EL (cell line): ENCODE data around the gene GPR158.

Source experiments
- DNase-seq: peaks from one replicate; pipeline ENCODE4 v3.0.0-alpha.2; 2016

GPR158 gene

DNA sequence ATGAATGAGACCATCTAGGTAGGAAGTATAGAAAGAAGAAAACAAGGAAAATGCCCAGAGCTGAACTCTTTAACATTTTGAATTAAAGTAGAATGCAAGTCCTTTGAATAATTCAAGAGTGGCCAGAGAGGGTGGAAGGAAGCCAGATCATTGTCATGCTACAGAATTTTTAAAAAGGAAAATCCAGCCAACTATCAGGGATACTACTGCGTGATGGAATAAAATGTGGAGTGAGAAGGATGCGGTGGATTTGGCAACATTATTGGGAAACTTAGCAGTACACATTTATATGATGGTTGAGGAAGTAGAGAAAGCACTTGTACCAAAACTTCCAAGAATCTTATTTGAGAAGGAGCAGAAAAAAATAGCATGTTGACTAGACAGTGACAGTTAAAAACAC lies 261.6 kb downstream of the GPR158 start:
- no peak for DNase-seq

GRCh38 chr10:25441270-25441669 lies 266.5 kb downstream of the GPR158 start:
- no peak for DNase-seq

- DNase-seq: no peak
These were observed 269.5 kb downstream of the GPR158 start for GRCh38 chr10:25444266-25444665.

- DNase-seq: no peak
These were observed 276.6 kb downstream of the GPR158 start for GRCh38 chr10:25451401-25451800.

GRCh38 chr10:25453619-25454018 lies 278.8 kb downstream of the GPR158 start:
- DNase-seq: no peak

DNA sequence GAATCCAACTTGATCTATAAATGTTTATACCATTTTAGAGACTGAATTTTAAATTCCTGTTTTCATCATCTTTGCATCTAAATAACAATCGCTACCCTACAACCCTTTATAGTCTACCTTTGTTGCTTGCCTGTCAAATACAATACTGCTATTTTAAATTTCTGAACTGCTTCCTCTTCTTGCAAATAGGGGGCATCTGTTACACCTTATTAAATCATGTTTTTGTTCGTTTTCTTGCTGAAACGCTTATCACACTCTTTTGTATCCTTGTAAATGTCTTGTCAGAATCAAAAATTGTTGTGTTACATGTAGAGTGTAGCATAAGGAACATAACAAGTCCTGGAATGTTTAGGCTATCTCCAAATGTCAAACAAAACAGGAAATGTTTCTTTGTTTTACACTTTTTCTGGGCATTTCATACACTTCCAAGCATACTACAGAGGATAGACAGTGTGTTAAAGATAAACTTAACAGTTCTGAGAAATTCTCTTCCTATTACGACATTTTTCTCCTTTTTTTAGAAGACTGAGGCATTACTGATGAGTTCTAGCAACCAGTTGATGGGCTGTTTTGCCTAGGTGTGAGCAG lies 281.3 kb downstream of the GPR158 start:
- no peak for DNase-seq

- DNase-seq: no peak
These were observed 282.8 kb downstream of the GPR158 start for GRCh38 chr10:25457552-25457951.

DNA sequence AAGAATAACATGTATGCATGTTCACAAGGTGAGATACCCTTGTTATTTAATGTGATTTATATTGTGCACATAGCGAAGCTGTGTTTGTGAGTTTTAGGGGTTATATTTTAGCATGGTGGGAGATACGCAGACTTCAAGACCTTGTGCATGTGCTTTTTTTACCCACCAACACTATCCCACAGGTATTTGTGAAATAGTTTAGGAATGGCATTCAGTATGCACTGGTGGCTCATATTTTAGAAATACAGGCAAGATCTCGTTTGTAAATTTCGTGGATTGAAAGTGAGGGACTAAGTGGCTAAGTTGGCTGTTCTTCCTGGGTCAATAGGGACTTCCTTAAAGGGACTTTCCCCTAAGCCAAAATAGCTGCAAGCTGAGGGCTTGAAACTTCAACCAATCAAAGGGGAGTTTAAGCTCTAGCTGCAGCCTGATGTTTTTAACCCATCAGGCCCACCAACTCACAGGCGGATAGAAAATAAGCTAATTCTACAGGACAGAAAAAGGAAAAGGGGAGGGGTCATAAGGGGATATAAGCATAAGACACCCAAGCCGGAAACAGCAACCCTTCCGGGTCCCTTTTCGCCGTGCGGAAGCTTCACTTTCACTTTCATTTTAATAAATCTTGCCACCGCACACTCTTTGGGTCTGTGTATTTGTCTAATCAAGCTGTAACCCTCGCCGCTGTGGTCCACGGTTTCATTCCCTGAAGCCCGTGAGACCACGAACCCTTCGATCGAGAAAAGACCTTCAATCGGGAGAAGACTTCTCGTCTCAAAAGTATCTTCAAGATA lies 291.0 kb downstream of the GPR158 start:
- no peak for DNase-seq

DNA sequence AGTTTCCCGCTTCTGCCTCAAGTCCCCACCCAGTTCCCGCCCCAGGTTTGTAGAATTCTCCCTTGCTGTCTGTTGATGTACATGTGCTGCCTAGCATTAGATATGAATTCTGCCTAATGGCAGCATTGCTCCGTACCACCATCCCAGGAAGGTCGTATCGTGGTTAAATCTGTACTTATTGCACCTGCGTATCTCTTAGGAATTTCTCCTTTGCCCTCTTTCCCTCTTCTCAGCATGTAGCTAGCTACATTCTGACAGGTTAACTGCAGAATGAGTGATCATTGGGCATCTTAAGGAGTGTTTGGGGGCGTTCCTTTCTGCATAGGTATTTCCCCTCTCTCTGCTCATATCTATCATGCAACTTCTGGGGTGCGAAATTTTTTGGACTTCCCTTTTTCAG lies 293.1 kb downstream of the GPR158 start:
- no peak for DNase-seq

DNA sequence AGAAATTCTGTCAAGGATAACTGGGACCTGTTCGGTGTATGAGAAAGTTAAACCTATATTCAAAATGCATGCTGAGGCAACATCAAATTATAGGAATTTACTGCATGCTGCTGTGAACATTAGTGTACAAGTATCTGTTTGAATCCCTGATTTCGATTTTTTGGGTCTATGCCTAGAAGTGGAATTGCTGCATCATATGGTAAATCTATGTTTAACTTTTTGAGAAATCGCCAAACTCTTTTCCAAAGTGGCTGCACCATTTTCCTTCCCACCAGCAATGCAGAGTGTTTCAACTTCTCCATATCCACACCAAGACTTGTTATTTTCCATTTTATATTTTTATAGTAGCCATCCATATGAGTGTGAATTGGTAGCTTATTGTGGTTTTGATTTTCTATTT lies 306.7 kb downstream of the GPR158 start:
- no peak for DNase-seq

- no peak for DNase-seq
These were observed 309.2 kb downstream of the GPR158 start for GRCh38 chr10:25483999-25484398.

GRCh38 chr10:25487266-25487665 lies 312.5 kb downstream of the GPR158 start:
- DNase-seq: no peak

DNA sequence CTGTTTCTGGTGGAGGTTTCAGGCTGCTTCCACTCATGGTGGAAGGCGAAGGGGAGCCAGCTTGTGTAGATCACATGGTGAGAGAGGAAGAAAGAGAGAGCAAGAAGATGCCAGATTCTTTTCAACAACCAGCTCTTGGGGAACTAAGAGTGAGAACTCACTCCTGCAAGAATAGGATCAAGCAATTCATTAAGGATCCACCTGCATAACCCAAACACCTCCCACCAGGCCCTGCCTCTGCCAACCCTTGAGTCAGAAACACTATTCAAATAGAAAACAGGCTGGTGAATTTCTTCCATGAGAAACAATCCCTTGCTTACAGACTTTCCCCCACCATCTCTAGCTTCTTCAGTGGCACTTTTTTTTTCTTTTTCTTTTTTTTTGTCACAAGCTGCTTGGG lies 317.2 kb downstream of the GPR158 start:
- no peak for DNase-seq

DNA sequence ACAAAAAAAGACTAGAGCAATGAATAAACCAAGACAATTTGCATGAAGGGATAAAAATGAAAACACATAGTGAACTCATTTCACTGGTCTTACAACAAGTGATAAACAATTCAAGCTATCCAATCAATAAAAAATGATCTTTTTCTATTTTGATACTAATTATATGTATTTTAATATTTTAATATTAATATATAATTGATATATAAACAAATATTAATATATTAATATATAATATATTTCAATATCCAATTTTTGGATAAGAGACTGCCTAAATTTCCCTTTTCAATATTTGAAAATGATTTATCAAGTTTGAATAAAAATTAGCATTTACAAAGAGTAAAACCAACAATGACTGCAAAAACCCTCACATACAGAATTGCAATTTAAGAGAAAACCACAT lies 317.9 kb downstream of the GPR158 start:
- no peak for DNase-seq

DNA sequence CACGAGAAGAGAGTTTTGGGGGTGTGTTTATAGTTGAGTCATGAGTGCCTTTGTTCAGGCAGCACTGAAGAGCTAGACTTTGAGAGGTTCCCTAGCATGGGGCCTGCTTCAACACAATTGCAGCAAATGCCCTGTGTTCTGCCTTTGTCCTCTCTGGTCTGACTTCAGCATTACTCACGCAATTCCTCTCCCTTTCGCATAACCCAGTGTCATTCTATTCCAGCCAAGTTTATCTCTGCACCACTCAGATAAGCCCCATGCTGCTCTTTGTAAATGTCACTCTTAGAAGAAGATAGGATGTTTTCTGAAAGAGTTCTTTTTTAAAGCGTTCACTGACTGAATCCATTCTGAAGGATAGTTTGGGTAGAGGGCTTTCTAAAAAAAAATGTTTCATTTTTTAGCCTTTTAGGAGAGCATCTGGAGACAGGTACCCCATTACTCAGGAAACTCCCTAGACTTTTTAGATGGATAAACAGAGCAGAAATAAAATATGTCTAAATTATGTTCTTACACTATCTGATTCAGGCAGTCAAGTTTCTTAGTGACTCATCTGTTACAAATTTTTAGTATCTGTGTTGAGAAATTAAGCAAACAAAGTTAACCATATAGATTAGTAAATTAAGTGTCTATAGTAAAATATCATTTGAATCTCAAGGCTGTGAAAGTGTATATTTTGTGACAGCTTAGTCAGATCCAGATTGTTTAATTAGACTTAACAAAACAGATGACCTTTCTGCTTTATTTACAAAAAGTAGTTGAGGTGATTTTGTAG lies 318.5 kb downstream of the GPR158 start:
- no peak for DNase-seq

GRCh38 chr10:25497246-25497645 lies 322.4 kb downstream of the GPR158 start:
- DNase-seq: no peak

DNA sequence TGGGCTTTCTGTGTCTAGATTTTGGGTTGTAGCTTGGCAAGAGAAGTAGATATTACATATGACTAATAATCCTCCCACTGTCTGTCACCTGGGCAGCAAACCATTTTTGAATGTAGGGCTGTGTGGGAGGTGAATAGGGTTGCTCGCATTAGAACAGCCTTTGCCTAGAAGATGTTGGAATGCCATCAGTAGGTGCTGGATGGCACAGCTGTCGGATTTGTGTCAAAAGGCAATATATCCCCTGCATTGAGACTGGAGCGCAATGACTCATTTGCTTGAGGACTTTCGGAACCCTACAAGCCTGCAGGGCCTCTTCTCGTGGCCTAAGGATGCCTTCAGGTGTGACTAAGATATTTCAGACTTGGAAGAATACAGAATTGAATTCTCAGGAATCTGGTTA lies 323.8 kb downstream of the GPR158 start:
- no peak for DNase-seq

DNA sequence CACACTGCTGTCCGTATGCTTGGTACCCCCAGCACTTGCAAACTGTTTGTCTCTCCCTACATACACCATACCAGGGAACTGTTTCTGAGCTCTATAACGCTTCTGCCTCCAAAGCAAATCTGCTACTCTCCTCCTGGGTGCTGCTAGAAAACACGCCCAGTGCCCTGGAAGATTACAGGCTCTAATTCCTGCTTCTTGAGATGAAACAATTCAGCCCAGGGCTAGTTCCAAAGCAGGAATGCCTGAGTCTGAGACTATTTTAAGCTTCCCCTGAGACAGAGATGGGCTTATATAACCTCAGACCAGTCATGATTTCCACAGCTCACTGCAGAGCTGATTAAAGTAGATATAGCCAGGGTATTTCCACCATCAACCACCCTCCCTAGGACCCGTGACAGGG lies 327.1 kb downstream of the GPR158 start:
- DNase-seq: no peak

GRCh38 chr10:25502453-25502852 lies 327.7 kb downstream of the GPR158 start:
- no peak for DNase-seq

DNA sequence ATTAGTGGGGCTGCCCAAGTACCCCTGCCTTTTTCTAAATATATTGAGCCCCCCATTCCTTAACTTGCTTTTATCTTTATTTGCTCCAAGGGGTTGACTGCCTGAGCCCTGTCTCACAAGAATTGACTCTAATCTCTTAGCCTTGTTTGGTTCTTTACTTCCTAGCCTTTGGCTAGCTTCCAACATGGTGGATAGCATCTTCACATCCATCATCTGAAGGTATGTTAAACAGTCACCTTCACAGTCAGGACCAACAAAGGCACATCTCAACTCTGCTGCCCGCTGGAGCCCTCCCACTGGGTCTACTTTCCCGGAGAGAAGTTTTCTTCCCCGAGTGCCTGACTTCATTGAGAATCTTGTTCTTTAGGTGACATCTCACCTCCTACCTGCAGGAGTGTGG lies 329.5 kb downstream of the GPR158 start:
- DNase-seq: no peak

- no peak for DNase-seq
These were observed 330.0 kb downstream of the GPR158 start for GRCh38 chr10:25504838-25505237.

GRCh38 chr10:25505466-25505865 lies 330.7 kb downstream of the GPR158 start:
- no peak for DNase-seq

- no peak for DNase-seq
These were observed 332.1 kb downstream of the GPR158 start for GRCh38 chr10:25506821-25507335.
